Islet precursor cell (in vitro differentiated cells): Measurements from ENCODE around the gene OMP.

Source experiments
- DNase-seq: peaks from one replicate; pipeline ENCODE4 v3.0.0-alpha.2; 2018

Gene OMP

DNA sequence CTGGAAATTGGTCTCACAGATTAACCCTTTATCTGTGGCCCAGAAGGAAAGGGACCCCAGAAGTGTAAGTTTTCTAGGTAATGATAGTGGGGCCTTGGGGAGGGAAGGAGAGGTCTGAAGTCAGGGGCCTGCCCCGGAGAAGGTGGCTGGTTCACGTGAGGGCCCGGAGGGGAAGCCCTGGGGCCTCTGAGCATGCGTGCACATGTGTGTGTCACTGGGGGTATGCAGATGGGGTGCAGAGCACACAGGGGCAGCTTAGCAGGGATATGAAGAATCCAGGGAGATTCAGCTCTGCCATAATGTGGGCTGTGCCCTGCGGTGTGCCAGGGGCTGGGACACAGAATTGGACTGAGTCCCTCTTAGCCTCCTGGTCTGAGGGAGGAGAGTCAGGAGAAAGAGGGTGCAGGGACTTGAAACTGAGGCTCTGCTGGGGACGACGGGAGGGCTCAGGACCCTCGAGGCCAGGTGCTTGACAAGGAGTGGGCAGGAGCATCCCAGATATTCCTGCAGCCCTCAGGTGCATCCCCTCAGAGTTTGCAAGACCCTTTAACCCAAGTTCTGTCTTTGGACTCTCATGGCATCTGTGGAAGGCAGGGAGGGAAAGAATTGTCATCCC lies 40.9 kb downstream of the OMP start:
- DNase-seq, result no peak

DNA sequence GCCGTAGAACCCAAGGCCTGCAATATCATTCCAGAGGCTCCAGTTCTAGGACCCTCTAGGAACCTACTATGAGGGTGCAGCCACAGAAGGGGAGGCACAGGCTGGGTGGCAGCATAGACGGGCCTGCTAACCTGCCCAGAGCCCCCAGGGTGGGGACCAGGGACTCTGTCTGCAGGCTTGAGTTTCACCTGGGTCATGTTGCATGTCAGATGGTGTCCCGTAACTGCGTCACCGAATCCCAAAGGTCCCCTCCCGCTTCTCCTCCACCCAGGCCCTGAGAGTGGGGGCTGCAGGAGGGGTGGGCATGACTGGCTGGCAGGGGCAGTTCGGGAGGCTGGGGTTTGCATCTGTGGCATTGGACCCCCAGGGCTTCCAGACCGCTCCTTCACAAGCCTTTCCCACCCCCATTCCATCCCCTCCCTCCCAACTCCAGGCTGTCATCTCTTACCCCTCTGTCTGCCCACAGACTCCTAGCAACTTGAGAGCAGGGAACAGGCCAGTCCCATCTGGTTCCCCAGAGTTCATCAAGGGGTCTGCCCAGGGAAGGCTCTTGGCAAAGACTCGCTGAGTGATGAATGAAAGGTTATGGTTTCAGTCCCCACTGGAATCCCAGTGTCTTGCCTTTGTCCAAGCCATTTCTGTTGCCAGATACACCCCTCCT lies 41.7 kb downstream of the OMP start:
- no peak for DNase-seq

DNA sequence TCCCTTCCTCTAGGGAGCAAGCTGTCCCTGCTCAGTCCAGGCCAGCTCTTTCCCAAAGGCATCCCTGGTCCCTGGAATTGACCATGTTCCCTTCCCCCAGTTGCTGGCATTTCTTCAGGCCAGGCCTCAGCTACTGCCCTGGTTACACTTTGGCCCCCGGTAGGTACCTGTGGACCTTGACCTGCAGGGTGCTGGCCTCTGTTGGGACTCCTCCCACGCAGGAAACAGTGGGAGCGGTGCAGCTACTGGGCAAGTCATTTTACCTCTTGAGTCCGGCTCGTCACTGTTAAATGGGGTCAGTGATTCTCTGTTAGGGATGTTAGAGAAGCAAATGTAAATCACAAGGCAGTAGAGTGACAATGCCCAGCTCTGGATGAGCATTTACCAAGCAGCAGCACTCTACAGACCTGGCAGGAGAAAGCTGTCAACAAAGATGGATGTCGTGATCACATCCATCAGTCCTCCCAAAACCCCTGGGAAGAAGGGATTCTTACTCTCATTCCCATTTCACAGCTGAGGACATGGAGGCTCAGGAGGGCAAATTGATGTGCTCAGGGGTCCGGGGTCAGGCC lies 42.3 kb downstream of the OMP start:
- DNase-seq, result no peak

DNA sequence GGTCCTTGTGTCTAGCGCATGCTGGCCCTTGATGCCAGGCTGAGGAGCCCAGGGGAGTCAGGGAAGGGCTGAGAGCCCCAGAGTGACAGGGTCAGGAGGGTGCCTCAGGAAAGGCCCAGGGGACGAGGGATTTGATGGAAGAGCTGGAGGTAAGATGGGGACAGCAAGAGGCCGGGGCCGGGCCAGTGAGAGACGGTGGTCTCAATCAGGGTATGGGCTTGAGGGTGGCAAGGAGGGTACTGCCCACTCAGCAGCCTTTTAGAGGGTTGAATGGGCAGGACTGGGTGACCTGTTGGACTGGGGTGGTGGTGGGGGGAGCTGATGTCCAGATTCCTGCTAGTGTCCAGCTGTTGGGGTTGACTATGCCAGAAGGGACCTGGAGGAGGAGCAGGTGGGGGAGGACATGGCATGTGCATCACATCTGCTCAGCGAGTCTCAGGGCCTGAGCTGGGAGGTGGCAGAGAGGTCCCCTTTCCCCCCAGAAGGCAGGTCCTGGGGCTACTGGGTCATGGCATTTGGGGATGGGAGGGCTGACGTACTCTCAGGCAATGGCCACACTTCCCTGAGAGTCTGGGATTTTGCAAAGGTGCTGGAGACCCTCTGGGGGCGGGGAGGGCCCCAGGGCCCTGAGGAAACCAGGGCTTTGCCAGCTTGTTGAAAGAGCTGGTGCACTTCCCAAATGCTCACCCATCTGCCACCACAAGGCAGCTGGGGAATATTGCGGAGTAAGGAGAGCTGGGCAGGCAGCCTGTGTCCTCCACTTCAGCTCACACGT lies 43.8 kb downstream of the OMP start:
- no peak for DNase-seq

DNA sequence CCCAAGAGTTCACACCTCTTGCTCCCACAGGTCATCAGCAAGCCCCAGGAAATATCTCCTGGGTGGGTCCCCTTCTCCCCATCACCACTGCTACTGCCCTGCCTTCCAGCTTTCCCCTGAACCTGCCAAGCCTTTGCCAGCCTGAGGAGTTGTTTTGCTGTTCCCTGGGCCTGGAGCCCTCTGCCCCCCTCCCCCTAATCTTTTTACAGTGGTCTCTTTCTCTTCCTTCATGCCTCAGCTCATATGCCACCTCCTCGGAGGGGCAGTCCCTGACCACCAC lies 44.3 kb downstream of the OMP start:
- no peak for DNase-seq

DNA sequence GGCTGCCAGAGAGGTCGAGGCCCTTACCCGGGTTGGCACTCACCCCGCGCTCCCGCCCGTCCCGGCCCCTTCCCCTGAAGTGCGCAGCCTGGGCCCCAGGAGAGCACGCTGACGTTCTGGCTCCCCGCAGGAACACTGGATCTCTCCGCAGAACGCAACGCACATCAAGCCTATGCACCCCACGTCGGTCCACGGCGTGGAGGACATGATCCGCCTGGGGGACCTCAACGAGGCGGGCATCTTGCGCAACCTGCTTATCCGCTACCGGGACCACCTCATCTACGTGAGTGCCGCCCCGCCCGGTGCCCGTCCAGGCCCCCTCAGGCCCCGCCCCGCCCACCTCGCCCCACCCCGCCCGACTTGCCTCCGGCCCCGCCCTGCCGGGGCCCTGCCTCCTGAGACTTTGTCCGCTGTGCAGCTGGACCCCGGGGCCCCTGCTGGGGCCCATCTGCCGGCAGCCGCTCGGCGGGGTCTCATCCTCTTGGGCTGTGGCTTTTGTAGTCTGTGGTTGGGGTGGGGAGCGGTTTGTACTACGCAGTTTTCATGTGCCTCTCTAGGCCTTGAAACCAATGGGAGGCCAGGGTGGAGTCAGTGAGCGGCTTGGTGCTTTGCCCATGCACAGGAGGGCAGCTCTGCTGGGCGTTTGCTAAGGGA lies 45.2 kb downstream of the OMP start:
- DNase-seq, result peak; percentile 68

DNA sequence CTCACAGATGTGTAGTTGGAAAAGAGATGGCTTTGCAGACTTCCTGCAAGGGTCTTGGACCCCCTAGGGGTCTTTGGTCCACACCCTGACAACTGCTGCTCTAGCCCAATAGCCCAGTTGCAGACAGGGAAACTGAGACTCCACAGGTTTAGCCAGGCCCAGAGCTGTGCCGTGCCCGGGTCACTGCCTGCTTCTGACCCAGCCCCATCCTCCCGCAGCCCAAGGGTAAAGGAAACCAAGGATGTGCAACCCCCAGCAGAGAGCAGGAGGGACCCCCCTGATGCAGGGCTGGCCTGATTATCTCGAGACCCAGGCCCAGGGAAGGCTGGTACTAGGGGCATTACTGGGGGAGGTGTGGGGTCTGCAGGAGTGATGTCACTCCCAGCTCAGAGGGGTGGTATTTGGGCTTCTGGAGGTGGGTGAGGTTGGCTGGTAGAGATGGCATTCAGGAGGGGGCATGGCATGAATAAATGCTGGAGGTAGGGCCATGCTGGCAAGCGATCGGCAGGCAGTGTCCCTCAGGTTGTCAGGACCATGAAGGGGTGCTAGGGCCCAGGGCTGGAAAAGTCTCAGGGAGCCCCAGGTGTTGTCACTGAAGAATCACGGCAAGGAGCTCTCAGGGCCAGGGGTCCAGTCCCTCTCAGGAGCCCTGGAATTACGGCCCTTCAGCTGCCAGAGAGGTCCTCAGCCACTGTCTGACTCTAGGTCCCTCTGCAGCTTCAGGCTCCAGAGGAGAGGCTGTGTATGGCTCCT lies 46.5 kb downstream of the OMP start:
- no peak for DNase-seq

DNA sequence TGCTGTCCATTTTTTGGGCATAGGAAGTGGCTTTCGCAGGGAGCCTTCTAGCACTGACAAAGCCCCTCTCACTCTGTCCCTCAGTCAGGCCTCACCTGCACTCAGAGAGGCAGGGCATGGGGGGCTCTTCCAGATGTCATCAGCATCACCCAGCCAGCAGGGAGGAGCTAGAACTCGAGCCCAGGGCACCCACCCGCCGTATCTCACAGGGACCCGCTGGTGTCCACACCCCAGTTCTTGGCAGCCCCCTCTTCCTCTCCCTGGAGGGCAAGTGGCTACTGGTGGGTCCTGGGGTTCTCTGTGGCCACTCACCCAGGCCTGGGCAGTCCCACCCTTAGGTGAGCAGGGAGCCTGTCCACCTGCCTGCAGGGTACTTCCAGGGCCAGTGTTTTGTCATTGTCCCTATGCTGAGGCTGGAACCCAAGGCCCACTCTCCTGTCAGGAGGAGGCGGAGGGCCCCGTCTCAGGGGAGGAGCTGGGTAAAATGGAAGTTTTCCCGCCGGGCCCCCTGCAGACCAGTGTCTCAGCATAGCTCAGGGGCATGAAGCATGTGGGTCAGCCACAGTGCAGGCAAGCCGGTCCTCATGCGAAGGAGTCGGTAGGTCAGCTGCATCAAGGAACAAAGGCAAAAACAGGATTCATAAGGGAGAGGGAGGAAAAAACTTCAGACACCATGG lies 47.2 kb downstream of the OMP start:
- DNase-seq, result no peak

DNA sequence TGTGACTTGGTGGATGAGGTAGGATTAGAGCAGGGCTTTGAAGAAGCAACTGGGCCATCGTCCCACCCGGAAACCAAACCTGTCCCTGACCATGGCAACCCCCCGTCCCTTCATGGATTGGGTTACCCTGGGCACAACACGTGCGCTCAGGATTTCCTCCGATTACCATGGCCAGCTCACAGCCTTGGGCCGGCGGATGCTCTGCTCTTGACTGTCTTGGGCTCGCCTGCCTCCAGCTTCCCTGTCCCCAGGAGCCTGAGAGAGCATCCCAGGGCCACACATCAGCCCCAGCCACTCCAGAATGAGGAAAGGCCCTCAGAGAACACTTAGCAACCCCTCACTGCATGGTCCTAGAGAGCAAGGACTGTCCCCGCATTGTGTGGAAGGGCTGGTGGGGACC lies 48.2 kb downstream of the OMP start:
- DNase-seq, result no peak

DNA sequence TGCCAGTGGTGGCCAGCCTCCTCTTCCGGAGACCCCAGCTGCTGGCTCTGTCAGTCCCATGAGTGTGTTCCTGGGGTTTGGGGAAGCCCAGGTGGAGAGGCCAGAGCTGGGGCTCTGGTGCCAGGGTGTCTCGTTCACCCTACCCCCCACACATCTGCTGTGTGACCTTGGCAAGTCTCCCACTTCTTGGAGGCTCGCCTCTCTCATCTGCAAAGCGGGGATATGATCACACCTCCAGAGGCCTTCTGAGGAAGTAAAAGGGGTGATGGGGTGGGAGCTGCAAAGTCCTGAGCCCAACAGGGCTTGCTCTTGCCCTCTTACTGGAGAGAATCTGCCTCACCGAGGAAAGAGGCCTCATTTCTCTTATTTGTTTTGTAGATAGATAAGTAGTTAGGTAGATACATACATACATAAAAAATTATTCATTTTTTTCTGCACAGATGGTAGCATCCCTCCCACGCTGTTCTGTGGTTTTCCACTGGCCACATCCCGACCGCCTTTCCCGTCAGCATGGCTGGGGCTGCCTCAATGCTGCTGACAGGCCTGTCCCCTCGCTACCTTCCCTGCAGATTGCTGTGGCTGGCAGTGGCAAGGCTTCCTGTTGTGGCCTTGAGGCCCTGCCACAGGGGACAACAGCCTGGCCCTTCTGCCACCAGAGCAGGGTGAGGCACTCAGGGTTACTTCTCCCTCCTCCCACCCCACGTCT lies 49.3 kb downstream of the OMP start:
- DNase-seq, result no peak

DNA sequence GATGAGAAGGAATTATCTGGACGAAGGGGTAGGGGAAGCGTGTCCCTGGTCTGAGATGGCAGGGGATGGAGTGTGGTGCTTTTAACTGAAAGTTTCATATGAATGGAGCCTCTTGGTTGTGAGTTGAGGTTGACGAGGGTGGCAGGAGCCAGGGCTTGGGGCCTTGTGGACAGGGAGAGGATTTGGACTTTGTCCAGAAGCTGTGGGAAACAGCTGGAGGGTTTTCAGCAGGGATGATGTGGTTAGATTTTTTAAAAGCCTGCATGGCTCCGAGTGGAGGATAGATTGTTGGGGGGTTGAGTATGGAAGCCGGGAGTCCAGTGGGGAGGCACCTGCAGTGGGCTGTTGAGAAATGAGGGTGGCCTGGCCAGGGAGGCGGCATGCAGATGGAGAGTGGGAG lies 50.2 kb downstream of the OMP start:
- DNase-seq, result no peak
